Activated naive CD8-positive, alpha-beta T cell treated with anti-CD3 and anti-CD28 coated beads, Interleukin-2, amount 10 ng/mL, durations not matched to agents 7 days and 5 days (primary cell): ENCODE measurements around the gene ADCY9. TPM values are rescaled to one million over a fixed set of nuclear protein-coding genes. Genes with fewer than 3 reads are reported as not detected.
"Not testable (repeated sequence)": the region's sequence is repeated elsewhere in the genome, so short reads cannot be mapped to it uniquely, and the experiment has no call there.

Experiments used
- ATAC-seq: fragments of 150-1000 bp; cut with Tn5 transposase; one replicate; pipeline ENCODE4 v1.10.0; 2021; ENCODE audit warnings: low read depth, moderate library complexity
- POLR2A ChIA-PET: fragments of 350-600 bp; sonication (Branson Sonifier 250); formaldehyde crosslinking; loops from one replicate; lab custom pipeline; 2021; ENCODE audit warnings: antibody characterized with exemption; lab: Charles Lee
- DNase-seq: peaks from one replicate; pipeline ENCODE4 v3.0.0; 2021
- H3K27ac Mint-ChIP-seq: one replicate; pipeline ENCODE4 v1.8.0; 2022; ENCODE audit warnings: mild to moderate bottlenecking, mixed read lengths
- H3K27me3 Mint-ChIP-seq: one replicate; pipeline ENCODE4 v1.8.0; 2022; ENCODE audit warnings: mild to moderate bottlenecking, moderate library complexity, mixed read lengths
- H3K36me3 Mint-ChIP-seq: one replicate; pipeline ENCODE4 v1.8.0; 2021; ENCODE audit warnings: mild to moderate bottlenecking, mixed read lengths
- H3K4me1 Mint-ChIP-seq: one replicate; pipeline ENCODE4 v1.8.0; 2021; ENCODE audit warnings: mixed read lengths
- H3K4me3 Mint-ChIP-seq: one replicate; pipeline ENCODE4 v1.8.0; 2022; ENCODE audit warnings: mild to moderate bottlenecking, moderate library complexity, mixed read lengths
- H3K9me3 Mint-ChIP-seq: one replicate; pipeline ENCODE4 v1.8.0; 2021; ENCODE audit warnings: mixed read lengths
- total RNA-seq, 2 experiments: library from RNA; stranded (reverse); gene quantifications; one replicate each; pipeline ENCODE4 v1.2.3, GENCODE V29; 2021

ADCY9 gene
- total RNA-seq, 2 experiments from 2014 or later: 9.9 to 10.1 TPM

GRCh38 chr16:4046221-4046620 is 70.0 kb downstream of the ADCY9 start:
- ATAC-seq (no peak), DNase-seq (no peak)
- POLR2A ChIA-PET: interaction anchor here (1.4 kb wide), 1 partner anchor 64 kb away, joined by 3 read pairs; no protein-coding TSS in a partner anchor
- Mint-ChIP-seq H3K36me3 (no peaks in the 10 kb centered on the region), H3K4me3 (no peak overlapping the region), H3K4me1 (peaks cover 7% of the 10 kb centered on the region), H3K27ac (no peak overlapping the region), H3K27me3 (peaks cover 6% of the 10 kb centered on the region), H3K9me3 (no peaks in the 10 kb centered on the region)

- H3K36me3 Mint-ChIP-seq, H3K27ac Mint-ChIP-seq, DNase-seq, H3K4me3 Mint-ChIP-seq, H3K9me3 Mint-ChIP-seq, H3K27me3 Mint-ChIP-seq, POLR2A ChIA-PET, H3K4me1 Mint-ChIP-seq, ATAC-seq: not testable (repeated sequence)
Observed at GRCh38 chr16:4045561-4045960, 70.7 kb downstream of the ADCY9 start.

- no peak for ATAC-seq
- POLR2A ChIA-PET: no interaction called here
- peaks cover 7% of the 10 kb centered on the region for H3K4me1 Mint-ChIP-seq
- no peak for DNase-seq
- H3K27ac Mint-ChIP-seq: no peak overlapping the region
- no peak overlapping the region for H3K4me3 Mint-ChIP-seq
- H3K36me3 Mint-ChIP-seq: no peaks in the 10 kb centered on the region
- H3K9me3 Mint-ChIP-seq: no peaks in the 10 kb centered on the region
- H3K27me3 Mint-ChIP-seq: peaks cover 6% of the 10 kb centered on the region
Observed at GRCh38 chr16:4042581-4042980, 73.7 kb downstream of the ADCY9 start.

- Mint-ChIP-seq H3K4me3 (no peak overlapping the region), H3K27ac (no peak overlapping the region), H3K27me3 (peaks cover 2% of the 10 kb centered on the region), H3K9me3 (no peaks in the 10 kb centered on the region), H3K36me3 (no peaks in the 10 kb centered on the region), H3K4me1 (no peaks in the 10 kb centered on the region)
- ATAC-seq (no peak), DNase-seq (no peak)
- POLR2A ChIA-PET: no interaction called here
Observed at GRCh38 chr16:4038448-4038847, 77.8 kb downstream of the ADCY9 start.

GRCh38 chr16:4036952-4037351 is 79.3 kb downstream of the ADCY9 start:
- POLR2A ChIA-PET, H3K9me3 Mint-ChIP-seq, DNase-seq, H3K27me3 Mint-ChIP-seq, H3K4me3 Mint-ChIP-seq, H3K27ac Mint-ChIP-seq, H3K36me3 Mint-ChIP-seq, H3K4me1 Mint-ChIP-seq, ATAC-seq: not testable (repeated sequence)

- Mint-ChIP-seq H3K27ac (no peak overlapping the region), H3K4me3 (no peak overlapping the region), H3K36me3 (peaks cover 2% of the 10 kb centered on the region), H3K4me1 (peaks cover 5% of the 10 kb centered on the region), H3K27me3 (no peaks in the 10 kb centered on the region), H3K9me3 (no peaks in the 10 kb centered on the region)
- POLR2A ChIA-PET: no interaction called here
- ATAC-seq (no peak), DNase-seq (no peak)
Observed at GRCh38 chr16:4034963-4035362, 81.3 kb downstream of the ADCY9 start.

- no peaks in the 10 kb centered on the region for H3K27me3 Mint-ChIP-seq
- ATAC-seq (no peak), DNase-seq (no peak)
- H3K4me1 Mint-ChIP-seq: peaks cover 9% of the 10 kb centered on the region
- no peak overlapping the region for H3K4me3 Mint-ChIP-seq
- no peak overlapping the region for H3K27ac Mint-ChIP-seq
- peaks cover 3% of the 10 kb centered on the region for H3K36me3 Mint-ChIP-seq
- POLR2A ChIA-PET: no interaction called here
- H3K9me3 Mint-ChIP-seq: no peaks in the 10 kb centered on the region
Observed at GRCh38 chr16:4033951-4034350, 82.3 kb downstream of the ADCY9 start.

GRCh38 chr16:4032768-4033167 is 83.5 kb downstream of the ADCY9 start:
- Mint-ChIP-seq H3K27me3 (no peaks in the 10 kb centered on the region), H3K9me3 (no peaks in the 10 kb centered on the region), H3K27ac (no peak overlapping the region), H3K4me3 (no peak overlapping the region), H3K4me1 (peaks cover 9% of the 10 kb centered on the region), H3K36me3 (peaks cover 3% of the 10 kb centered on the region)
- DNase-seq (no peak), ATAC-seq (peak; percentile 54)
- POLR2A ChIA-PET: no interaction called here

GRCh38 chr16:4028144-4028543 is 88.1 kb downstream of the ADCY9 start:
- Mint-ChIP-seq H3K9me3 (peaks cover 1% of the 10 kb centered on the region), H3K36me3 (peaks cover 6% of the 10 kb centered on the region), H3K27ac (no peak overlapping the region), H3K27me3 (no peaks in the 10 kb centered on the region), H3K4me3 (no peak overlapping the region), H3K4me1 (peaks cover 9% of the 10 kb centered on the region)
- POLR2A ChIA-PET: no interaction called here
- ATAC-seq (no peak), DNase-seq (no peak)

- ATAC-seq (no peak), DNase-seq (no peak)
- Mint-ChIP-seq H3K9me3 (peaks cover 1% of the 10 kb centered on the region), H3K4me3 (no peak overlapping the region), H3K27me3 (no peaks in the 10 kb centered on the region), H3K4me1 (peaks cover 7% of the 10 kb centered on the region), H3K36me3 (peaks cover 6% of the 10 kb centered on the region), H3K27ac (no peak overlapping the region)
- POLR2A ChIA-PET: no interaction called here
Observed at GRCh38 chr16:4026854-4027253, 89.4 kb downstream of the ADCY9 start.

GRCh38 chr16:4025428-4025827 is 90.8 kb downstream of the ADCY9 start:
- no peak overlapping the region for H3K4me3 Mint-ChIP-seq
- POLR2A ChIA-PET: no interaction called here
- no peak overlapping the region for H3K27ac Mint-ChIP-seq
- H3K36me3 Mint-ChIP-seq: peaks cover 6% of the 10 kb centered on the region
- ATAC-seq (no peak), DNase-seq (no peak)
- peaks cover 7% of the 10 kb centered on the region for H3K4me1 Mint-ChIP-seq
- H3K27me3 Mint-ChIP-seq: no peaks in the 10 kb centered on the region
- H3K9me3 Mint-ChIP-seq: peaks cover 1% of the 10 kb centered on the region

- H3K4me1 Mint-ChIP-seq: peaks cover 10% of the 10 kb centered on the region
- H3K27me3 Mint-ChIP-seq: no peaks in the 10 kb centered on the region
- DNase-seq (no peak), ATAC-seq (no peak)
- H3K27ac Mint-ChIP-seq: no peak overlapping the region
- no peak overlapping the region for H3K4me3 Mint-ChIP-seq
- H3K36me3 Mint-ChIP-seq: no peaks in the 10 kb centered on the region
- no peaks in the 10 kb centered on the region for H3K9me3 Mint-ChIP-seq
- POLR2A ChIA-PET: no interaction called here
Observed at GRCh38 chr16:4021916-4022315, 94.3 kb downstream of the ADCY9 start.

GRCh38 chr16:4021070-4021779 is 95.0 kb downstream of the ADCY9 start:
- Mint-ChIP-seq H3K36me3 (no peaks in the 10 kb centered on the region), H3K4me1 (peaks cover 10% of the 10 kb centered on the region), H3K27me3 (no peaks in the 10 kb centered on the region), H3K9me3 (no peaks in the 10 kb centered on the region), H3K4me3 (no peak overlapping the region), H3K27ac (no peak overlapping the region)
- ATAC-seq (no peak), DNase-seq (no peak)
- POLR2A ChIA-PET: no interaction called here

- ATAC-seq: peak; percentile 61
- H3K9me3 Mint-ChIP-seq: no peaks in the 10 kb centered on the region
- POLR2A ChIA-PET: no interaction called here
Observed at GRCh38 chr16:4019371-4019791, 96.9 kb downstream of the ADCY9 start.

More at GRCh38 chr16:4019371-4019791, 96.9 kb downstream of the ADCY9 start:
- DNase-seq: no peak
- Mint-ChIP-seq H3K36me3 (no peaks in the 10 kb centered on the region), H3K4me1 (peaks cover 10% of the 10 kb centered on the region), H3K27me3 (no peaks in the 10 kb centered on the region), H3K4me3 (peak overlapping the region; percentile 41), H3K27ac (peak overlapping the region; percentile 86)
